HS-5 (cell line): Measurements from ENCODE around the gene USP34.
"Not testable (repeated sequence)": the region's sequence is repeated elsewhere in the genome, so short reads cannot be mapped to it uniquely, and the experiment has no call there.

Experiments
- DNase-seq: peaks from one replicate; pipeline ENCODE4 v3.0.0-alpha.2; 2012; ENCODE audit warnings: low read depth

USP34 gene

GRCh38 chr2:61470965-61471904 is at the start of gene USP34:
TSS of gene USP34 (minus strand) at chr2:61471087. CDS start at chr2:61470692, 395 bp downstream.
- DNase-seq = peak; percentile 61

GRCh38 chr2:61520261-61520660 is 49.4 kb upstream of the USP34 start:
- DNase-seq = no peak

- DNase-seq = no peak
Measured at GRCh38 chr2:61512768-61513398, 42.0 kb upstream of the USP34 start.

- no peak for DNase-seq
Measured at GRCh38 chr2:61510674-61511671, 40.1 kb upstream of the USP34 start.

- DNase-seq = no peak
Measured at GRCh38 chr2:61504949-61505348, 34.1 kb upstream of the USP34 start.

- DNase-seq = no peak
Measured at GRCh38 chr2:61499060-61499459, 28.2 kb upstream of the USP34 start.

- no peak for DNase-seq
Measured at GRCh38 chr2:61493523-61493942, 22.6 kb upstream of the USP34 start.

GRCh38 chr2:61492476-61492875 is 21.6 kb upstream of the USP34 start:
- DNase-seq = no peak

- no peak for DNase-seq
Measured at GRCh38 chr2:61485281-61485680, 14.4 kb upstream of the USP34 start.

GRCh38 chr2:61478086-61478485 is 7.2 kb upstream of the USP34 start:
- DNase-seq = no peak

- DNase-seq = not testable (repeated sequence)
Measured at GRCh38 chr2:61476929-61477589, 6.2 kb upstream of the USP34 start.

- no peak for DNase-seq
Measured at GRCh38 chr2:61471905-61472805, 1.3 kb upstream of the USP34 start.

- DNase-seq = no peak
Measured at GRCh38 chr2:61470122-61470951, 550 bp downstream of the USP34 start.

GRCh38 chr2:61469424-61470121 is 1.3 kb downstream of the USP34 start:
- no peak for DNase-seq

- DNase-seq = not testable (repeated sequence)
Measured at GRCh38 chr2:61468231-61468630, 2.7 kb downstream of the USP34 start.

- no peak for DNase-seq
Measured at GRCh38 chr2:61465045-61465444, 5.8 kb downstream of the USP34 start.

- DNase-seq = no peak
Measured at GRCh38 chr2:61463769-61464475, 7.0 kb downstream of the USP34 start.

- no peak for DNase-seq
Measured at GRCh38 chr2:61461404-61461803, 9.5 kb downstream of the USP34 start.
